ENCODE data around the gene VRTN. TPM values are rescaled to one million over a fixed set of nuclear protein-coding genes. Genes with fewer than 3 reads are reported as not detected.

The VRTN gene
- total and polyA plus RNA-seq, 9 of the 15 experiments (the other 6 are each of a cell fraction or from before 2014, with no cell fraction given) = 0.05 to 0.09 (median 0.06) TPM; not detected in 6

DNA sequence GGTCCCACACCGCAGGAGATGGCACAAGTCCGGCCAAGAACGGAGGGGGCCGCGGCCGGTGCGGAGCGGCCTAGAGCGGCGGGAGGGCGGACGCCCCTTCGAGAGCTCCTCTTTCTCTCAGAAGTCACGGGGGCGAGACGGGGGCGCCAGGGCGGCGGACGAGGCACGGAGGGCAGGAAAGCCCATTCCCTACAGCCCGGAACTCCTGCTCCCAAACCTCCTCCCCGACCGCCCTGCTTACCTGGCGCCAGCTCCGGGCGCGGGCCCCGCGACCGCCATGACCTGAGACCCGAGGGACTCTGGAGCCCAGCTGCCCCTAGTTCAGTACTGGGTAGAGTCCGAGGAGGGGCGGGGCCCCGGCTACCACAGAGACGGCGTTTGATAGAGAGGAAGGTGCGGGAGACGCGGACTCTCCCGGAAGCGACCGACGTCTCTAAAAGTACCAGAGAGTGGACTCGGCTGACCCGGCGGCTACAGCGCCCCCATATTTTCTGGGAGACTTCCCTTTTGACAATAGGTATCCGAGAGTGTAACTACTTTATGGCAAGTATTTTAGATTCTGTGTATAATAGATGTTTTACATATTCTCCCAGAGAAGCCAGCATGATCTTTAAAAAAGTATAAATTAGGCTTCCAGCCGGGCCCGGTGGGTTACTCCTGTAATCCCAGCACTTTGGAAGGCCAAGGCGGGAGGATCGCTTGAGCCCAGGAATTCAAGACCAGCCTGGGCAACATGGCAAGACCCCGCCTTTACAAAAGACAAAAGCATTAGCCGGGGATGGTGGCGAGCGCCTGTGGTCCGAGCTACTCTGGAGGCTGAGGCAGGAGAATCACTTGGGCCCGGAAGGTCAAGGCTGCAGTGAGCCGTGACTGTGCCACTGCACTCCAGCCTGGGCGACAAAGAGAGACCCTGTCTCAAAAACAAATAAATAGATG, 45.4 kb upstream of the VRTN start, which contains the start of gene ABCD4 (continued):
- TF ChIP-seq PYGO2 (tag; IDR thresholded peaks at IDR 0.05) = no peak
- TF ChIP-seq ZNF785 (CRISPR knock-in tag; IDR thresholded peaks at IDR 0.05) = no peak
- TF ChIP-seq ZNF134 (CRISPR knock-in tag; conservative IDR thresholded peaks at IDR 0.05) = no peak
- TF ChIP-seq NFE2 (IDR thresholded peaks at IDR 0.05; ENCODE audit: low read depth) = no peak
- no peak for TF ChIP-seq ZNF384 (IDR thresholded peaks at IDR 0.05; ENCODE audit: low read depth, low read length)
- TF ChIP-seq, protein P1, sequence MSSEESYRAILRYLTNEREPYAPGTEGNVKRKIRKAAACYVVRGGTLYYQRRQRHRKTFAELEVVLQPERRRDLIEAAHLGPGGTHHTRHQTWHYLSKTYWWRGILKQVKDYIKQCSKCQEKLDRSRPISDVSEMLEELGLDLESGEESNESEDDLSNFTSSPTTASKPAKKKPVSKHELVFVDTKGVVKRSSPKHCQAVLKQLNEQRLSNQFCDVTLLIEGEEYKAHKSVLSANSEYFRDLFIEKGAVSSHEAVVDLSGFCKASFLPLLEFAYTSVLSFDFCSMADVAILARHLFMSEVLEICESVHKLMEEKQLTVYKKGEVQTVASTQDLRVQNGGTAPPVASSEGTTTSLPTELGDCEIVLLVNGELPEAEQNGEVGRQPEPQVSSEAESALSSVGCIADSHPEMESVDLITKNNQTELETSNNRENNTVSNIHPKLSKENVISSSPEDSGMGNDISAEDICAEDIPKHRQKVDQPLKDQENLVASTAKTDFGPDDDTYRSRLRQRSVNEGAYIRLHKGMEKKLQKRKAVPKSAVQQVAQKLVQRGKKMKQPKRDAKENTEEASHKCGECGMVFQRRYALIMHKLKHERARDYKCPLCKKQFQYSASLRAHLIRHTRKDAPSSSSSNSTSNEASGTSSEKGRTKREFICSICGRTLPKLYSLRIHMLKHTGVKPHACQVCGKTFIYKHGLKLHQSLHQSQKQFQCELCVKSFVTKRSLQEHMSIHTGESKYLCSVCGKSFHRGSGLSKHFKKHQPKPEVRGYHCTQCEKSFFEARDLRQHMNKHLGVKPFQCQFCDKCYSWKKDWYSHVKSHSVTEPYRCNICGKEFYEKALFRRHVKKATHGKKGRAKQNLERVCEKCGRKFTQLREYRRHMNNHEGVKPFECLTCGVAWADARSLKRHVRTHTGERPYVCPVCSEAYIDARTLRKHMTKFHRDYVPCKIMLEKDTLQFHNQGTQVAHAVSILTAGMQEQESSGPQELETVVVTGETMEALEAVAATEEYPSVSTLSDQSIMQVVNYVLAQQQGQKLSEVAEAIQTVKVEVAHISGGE (CRISPR knock-in tag; IDR thresholded peaks at IDR 0.05) = 0 out of 6 replicates have a peak, but pooled peaks of 1 of the 3 experiments have one; percentile 42
- no peak for TF ChIP-seq BRF1 (IDR thresholded peaks at IDR 0.05; ENCODE audit: borderline replicate concordance, extremely low read depth, insufficient read length)
- TF ChIP-seq RB1 (IDR thresholded peaks at IDR 0.05; ENCODE audit: low read depth) = peak; percentile 69; the same call in 1 of the 2 replicates
- TF ChIP-seq CREB1 (IDR thresholded peaks at IDR 0.05) = no peak
- TF ChIP-seq CREB1 (CRISPR knock-in tag; IDR thresholded peaks at IDR 0.05) = no peak
- TF ChIP-seq TAF1 (IDR thresholded peaks at IDR 0.05; ENCODE audit: control insufficient read depth, extremely low read depth, insufficient read depth, low read length, severe bottlenecking) = peak; percentile 85
- TF ChIP-seq, protein P2, sequence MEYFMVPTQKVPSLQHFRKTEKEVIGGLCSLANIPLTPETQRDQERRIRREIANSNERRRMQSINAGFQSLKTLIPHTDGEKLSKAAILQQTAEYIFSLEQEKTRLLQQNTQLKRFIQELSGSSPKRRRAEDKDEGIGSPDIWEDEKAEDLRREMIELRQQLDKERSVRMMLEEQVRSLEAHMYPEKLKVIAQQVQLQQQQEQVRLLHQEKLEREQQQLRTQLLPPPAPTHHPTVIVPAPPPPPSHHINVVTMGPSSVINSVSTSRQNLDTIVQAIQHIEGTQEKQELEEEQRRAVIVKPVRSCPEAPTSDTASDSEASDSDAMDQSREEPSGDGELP (CRISPR knock-in tag; IDR thresholded peaks at IDR 0.05; ENCODE audit: borderline replicate concordance) = peak; percentile 78
- TF ChIP-seq HNRNPUL1 (IDR thresholded peaks at IDR 0.05; ENCODE audit: low read length) = no peak
- TF ChIP-seq, protein P3, sequence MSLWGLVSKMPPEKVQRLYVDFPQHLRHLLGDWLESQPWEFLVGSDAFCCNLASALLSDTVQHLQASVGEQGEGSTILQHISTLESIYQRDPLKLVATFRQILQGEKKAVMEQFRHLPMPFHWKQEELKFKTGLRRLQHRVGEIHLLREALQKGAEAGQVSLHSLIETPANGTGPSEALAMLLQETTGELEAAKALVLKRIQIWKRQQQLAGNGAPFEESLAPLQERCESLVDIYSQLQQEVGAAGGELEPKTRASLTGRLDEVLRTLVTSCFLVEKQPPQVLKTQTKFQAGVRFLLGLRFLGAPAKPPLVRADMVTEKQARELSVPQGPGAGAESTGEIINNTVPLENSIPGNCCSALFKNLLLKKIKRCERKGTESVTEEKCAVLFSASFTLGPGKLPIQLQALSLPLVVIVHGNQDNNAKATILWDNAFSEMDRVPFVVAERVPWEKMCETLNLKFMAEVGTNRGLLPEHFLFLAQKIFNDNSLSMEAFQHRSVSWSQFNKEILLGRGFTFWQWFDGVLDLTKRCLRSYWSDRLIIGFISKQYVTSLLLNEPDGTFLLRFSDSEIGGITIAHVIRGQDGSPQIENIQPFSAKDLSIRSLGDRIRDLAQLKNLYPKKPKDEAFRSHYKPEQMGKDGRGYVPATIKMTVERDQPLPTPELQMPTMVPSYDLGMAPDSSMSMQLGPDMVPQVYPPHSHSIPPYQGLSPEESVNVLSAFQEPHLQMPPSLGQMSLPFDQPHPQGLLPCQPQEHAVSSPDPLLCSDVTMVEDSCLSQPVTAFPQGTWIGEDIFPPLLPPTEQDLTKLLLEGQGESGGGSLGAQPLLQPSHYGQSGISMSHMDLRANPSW (CRISPR knock-in tag; IDR thresholded peaks at IDR 0.05) = no peak
- TF ChIP-seq ZNF263 (CRISPR knock-in tag; IDR thresholded peaks at IDR 0.05; ENCODE audit: borderline replicate concordance) = no peak
- TF ChIP-seq, protein P4, sequence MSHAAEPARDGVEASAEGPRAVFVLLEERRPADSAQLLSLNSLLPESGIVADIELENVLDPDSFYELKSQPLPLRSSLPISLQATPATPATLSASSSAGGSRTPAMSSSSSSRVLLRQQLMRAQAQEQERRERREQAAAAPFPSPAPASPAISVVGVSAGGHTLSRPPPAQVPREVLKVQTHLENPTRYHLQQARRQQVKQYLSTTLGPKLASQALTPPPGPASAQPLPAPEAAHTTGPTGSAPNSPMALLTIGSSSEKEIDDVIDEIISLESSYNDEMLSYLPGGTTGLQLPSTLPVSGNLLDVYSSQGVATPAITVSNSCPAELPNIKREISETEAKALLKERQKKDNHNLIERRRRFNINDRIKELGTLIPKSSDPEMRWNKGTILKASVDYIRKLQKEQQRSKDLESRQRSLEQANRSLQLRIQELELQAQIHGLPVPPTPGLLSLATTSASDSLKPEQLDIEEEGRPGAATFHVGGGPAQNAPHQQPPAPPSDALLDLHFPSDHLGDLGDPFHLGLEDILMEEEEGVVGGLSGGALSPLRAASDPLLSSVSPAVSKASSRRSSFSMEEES (CRISPR knock-in tag; IDR thresholded peaks at IDR 0.05) = no peak
- peak; percentile 74 for TF ChIP-seq HCFC1 (IDR thresholded peaks at IDR 0.05; ENCODE audit: low read depth, low read length)
- no peak for TF ChIP-seq CAMTA2 (CRISPR knock-in tag; conservative IDR thresholded peaks at IDR 0.05)
- TF ChIP-seq ZNF121 (CRISPR knock-in tag; conservative IDR thresholded peaks at IDR 0.05) = peak; percentile 47
